HG03460 (cell line): Measurements from ENCODE around the gene NLGN1.

Source experiments
- ATAC-seq: cut with Tn5 transposase; IDR thresholded peaks from one replicate; pipeline ENCODE4 v1.9.1; 2021; ENCODE audit not compliant: unreplicated experiment

The NLGN1 gene

DNA sequence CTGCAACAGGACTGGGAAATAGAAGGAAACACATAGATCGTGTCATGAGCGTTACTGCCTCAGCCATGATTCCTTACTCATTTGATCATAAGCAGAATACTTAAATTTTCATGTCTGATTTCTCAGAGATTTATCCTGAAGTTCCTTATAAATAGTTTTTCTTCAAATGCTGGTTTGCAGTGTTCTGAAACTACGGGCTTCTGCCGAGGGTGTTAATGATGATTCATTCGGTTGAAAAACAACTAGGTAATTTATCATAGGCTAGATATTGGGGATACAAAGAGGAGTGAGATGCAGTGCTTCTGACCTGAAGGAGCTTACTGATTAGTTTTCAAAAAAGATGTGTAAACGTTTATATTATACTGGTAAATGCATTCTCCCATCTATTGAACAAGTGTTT lies 428.9 kb downstream of the NLGN1 start:
- ATAC-seq: no peak

DNA sequence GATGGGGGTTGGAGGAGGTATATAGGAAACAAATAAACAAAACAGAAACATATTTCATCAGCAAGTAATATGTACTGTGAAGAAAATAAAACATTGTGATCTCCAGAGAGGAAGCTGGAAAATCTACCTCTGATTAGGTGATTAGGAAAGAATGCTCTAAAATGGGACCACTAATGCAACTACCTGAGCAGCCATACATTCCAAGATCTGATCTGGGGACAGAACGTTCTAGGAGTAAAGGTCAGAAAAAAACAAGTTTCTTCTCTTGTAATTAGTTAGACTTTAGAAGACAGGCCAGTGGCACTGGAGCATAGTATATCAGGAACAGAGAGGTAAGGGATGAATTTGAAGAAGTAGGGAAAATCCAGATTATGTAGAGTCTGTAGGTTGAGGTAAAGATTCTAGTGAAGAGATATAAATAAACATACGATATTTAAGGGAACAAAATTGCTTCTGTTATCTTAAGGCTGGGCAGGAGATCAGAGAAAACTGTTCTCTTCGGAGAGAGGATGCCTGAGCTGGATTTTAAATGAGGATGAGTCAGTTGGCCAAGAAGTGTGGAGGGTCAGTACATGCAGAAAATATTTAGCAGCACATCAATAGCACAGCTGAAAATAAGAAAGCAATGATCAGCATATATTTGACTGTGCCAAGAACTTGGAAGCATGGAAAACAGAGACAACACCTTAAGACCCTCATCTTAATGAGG lies 429.5 kb downstream of the NLGN1 start:
- no peak for ATAC-seq

DNA sequence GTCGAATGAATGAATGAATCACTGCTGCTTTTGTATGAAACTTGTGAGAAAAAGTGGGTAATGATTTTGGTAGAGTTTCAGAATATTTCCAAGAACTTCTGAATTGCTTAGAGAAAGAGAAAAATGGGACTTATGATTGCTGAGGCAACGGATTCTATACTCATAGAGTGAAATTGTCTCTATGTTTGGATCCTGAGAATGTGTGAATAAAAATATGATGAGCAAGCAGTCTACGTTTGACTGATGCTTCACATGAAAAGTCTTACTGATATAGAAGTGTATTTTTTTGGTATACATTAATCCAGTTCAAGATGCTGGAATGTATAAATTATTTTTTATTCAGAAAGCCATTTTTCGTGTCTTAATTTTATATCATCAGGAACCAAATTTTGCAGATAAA lies 441.1 kb downstream of the NLGN1 start:
- ATAC-seq: no peak

DNA sequence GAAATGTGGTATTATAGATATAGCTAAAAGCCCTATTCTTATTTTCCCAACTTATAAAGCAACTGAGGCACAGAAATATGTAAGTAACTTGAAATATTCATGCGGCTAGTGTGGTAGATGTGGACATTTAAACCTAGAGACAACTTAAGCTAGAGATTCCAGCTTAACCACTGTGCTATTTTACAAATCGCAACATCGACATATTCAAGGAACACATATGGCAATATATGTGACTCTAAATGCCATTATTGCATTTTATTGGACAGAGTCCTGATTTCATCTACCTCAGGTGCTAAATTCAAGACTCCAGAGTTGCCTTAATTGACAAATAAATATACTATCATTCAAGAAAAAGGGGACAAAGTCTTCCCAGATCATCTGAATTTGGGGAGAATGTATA lies 442.3 kb downstream of the NLGN1 start:
- ATAC-seq: no peak

DNA sequence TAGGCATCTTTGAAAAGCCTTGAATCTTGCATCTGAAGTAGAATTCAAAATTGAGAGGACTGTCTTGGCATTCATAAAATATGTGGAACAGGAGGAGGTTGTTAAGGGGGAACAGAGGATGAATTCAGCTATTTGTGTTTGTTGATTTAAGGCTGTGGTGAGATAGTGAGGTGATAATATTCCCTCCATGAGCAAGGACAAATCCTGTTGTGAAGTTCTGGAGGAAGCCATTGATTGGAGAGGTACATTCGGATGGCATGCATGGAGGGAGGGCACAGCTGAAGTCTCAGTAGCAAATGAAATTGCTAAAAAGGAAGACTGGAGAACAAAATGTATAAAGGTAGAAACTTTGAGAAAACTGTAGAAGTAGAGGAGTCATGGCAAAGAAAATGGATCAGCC lies 443.8 kb downstream of the NLGN1 start:
- ATAC-seq: no peak

DNA sequence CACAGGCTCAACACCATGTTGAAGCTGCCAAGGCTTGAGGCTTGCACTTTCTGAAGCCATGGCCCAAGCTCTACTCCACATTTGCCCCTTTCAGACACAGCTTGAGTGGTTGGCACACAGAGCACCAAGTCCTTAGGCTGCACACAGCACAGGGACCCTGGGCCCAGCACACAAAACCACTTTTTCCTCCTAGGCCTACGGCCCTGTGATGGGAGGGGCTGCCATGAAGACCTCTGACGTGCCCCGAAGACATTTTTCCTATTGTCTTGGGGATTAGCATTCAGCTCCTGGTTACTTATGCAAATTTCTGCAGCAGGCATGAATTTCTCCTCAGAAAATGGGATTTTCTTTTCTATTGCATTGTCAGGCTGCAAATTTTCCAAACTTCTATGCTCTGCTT lies 445.5 kb downstream of the NLGN1 start:
- ATAC-seq: no peak

DNA sequence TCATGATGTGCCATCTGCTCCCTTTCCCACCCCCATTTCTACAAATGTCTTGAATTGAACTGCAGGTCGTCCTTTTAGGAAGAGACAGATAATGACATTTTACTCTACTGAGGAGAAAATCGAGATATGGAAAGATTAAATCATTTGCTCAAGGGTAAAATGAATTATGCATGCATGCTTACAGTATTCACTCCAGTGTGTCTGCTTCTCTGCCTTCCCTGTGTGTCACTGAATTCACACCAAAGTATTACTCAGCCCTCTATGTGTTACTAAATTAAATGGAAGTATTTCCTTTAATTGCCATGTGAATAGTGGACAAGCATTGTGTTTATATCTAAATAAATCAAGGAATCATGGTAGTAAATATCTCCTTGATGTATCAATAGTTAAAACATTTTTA lies 449.0 kb downstream of the NLGN1 start:
- ATAC-seq: no peak

DNA sequence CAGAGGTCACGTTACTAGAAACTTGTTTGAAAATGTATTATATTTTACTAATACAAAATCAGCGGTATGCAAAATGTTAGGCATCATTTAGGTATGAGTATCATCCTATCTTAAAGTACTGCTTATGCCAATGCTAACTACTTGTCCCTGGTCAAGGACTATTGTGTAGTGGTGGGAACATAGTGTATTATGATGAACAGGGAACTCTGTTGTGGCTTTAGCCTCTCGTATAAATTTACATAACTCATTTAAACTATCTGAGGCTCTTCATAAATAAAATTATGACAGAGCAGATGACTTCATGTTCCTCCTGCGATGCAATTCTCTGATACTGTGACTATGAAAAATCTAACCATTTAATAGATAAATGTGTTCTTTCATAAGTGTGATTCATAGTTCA lies 451.9 kb downstream of the NLGN1 start:
- ATAC-seq: no peak

DNA sequence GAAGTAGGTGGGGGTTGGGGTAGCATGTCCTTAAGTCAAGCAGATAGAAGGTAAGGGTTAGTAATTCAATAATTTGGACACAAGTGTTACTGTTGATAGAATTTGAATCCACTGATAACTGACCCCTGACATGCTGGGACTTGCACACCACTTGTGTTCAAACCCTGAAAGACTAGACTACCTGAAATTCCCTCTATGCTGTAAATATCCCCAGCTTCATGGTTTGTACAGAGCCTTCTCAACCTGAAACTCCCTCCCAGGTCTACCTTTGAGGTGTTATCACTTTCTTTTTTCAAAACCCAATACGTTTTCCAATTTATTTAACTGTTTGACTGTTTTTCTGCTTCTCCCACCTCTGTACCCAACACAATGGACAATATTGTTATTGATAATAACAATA lies 459.6 kb downstream of the NLGN1 start:
- ATAC-seq: no peak

DNA sequence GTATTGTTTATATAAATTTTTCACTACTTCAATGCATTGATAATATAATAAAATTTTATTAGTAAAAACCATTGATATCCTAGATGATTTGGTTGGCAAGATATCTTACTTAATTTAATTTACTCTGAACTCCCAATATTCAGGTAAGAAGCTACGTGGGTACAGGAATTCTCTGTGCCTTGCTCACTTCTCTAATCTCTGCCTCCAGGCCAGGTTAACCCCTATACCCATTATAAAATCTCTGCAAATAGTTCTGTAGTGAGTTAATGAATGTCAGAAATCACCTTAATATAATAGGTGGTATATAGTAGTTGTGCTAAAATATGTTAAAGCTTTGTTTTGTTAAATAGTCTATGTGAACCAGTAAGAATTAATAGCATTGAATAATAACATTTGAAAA lies 465.2 kb downstream of the NLGN1 start:
- ATAC-seq: no peak

DNA sequence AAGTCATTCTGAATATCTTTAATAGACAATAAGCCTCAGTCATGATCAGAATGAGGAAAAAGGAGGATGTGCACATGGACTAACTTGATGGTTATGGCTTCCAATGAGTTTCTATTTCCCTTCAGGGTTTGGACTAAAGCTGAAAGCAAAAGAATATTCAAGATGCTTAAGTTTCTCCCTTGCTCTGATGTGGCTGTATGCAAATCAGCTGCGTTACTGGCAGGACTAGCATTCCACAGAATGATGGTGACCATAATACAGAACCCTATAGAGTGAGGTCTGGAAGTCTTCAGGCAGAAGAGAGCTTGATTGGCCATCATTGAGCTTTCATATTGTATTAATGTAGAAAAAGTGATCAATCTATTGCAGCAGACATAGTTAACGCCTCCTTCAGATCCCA lies 466.0 kb downstream of the NLGN1 start:
- ATAC-seq: no peak

DNA sequence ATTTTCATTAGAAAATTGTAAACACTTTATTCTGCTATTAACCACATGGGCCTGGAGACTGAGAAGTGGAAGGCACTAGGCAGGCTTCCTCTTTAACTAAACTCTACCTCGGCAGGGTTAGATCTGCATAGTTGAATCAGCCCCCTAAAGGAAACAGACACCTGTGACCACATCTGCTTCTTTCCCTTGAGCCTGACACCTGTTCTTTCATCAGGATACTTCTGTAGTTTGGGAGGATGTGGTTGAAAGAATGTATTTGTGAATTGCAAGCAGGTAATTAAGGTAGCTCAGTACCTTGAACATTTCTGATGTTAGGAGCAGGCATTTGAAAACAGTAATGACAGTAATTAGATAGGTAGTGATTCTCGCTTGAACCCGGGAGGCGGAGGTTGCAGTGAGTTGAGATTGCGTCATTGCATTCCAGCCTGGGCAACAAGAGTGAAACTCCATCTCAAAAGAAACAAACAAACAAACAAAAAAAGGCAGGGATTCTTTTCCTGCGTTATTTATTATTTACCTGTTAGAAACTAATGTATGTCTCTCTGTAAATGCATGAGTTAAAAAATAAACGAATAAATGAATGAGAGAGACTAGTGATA lies 468.5 kb downstream of the NLGN1 start:
- ATAC-seq: no peak

DNA sequence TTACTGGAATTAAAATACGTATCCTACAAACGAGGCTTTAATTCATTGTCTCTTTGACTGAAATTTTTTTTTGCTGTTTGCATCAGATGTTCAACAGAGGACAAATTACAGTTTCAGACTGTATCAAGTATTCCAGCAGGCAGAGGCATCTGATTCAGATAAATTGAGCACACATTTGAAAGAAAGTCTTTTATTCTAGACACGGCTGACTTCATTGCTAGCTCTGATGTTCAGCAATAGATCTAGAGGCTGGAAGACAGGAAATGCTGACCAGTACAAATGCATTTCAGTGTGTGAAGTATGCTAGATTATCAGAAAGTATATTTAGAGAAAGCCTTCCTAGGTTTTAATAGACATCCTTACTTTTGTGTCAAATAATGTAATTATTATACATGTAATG lies 472.2 kb downstream of the NLGN1 start:
- no peak for ATAC-seq

DNA sequence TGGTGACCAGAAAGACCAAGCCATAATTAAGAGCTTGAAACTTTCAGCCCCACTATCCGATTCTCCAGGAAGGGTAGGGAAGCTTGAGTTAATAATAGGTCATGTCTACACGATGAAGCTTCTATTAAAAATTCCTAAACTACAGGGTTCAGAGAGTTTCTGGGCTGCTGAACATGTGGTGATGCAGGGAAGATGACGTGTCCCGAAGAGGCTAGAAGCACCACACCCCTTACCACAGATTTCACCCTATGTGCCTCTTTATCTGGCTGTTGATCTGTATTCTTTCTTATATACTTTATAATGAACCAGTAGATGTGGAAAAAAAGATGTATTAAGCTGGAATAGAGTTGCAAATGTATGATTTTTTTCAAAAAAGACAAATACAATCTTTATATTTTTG lies 473.4 kb downstream of the NLGN1 start:
- no peak for ATAC-seq

DNA sequence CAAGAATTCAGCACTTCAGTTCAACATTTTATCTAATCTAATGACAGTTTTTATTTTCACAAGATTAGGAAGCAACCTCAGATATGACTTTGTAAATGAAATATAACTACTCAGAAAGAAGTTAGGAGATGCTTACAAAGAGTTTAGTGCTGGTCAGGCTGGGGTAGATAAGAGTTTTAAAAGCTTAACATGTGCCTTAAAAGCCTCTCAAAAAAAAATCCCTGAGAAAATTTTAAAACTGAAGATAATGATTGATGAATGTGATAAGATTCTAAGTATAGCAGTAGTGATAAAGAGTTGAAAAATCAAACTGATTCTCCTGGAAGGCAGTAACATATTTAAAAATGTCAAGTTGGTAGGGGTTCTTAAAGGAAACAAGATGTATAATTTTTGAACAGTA lies 478.2 kb downstream of the NLGN1 start:
- ATAC-seq: no peak

DNA sequence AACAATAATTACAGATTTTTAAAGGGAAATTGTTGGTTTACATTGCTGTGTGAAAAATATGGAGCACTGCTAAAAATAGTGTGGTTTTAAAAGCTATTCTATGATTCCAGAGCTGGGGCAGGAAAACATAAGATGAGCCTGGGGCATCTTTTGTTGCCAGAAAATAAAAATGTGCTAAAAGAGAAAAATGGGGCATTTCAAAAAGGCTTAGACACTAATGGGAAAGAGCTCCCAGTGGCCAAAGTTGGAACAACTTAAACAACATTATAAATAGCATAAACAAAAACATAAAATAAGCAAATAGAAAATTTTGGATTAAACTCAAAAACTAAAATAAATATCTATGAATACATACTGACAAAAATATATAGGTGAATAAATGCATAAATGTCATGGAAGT lies 478.9 kb downstream of the NLGN1 start:
- ATAC-seq: no peak

DNA sequence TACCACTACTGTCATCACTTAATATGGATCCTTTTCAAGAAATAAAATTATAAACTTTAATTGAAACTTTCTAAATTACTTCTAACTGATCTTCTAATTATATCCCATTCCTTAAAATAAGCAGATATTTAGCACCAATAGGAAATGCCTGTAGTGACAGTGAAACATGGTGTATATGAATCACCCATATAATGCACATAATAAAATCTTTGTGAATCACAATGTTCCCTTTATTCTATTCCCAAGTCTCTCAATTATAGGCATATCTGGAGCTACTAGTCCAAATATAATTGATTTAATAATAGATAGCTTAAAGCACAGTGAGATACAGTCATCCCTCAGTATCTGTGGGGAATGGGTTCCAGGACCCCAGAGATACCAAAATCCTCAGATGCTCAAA lies 490.3 kb downstream of the NLGN1 start:
- ATAC-seq: no peak

DNA sequence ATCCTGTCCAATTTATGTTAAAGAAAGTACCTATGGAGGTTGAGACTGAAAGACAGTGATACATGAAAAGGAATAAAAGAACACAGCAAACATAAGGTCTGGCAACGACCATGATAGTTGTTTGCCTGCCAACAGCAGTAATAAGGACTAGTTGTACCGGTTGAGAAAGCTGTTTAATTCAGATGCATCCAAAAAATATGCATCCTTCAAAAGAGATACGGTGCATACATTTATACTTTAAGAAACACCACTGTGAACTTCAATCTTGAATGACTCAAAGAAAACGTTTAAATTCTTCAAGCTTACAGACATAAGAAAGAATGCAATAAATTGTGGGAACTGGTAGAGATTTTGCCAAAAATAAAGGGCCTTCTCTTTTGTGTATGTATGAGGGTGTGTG lies 492.1 kb downstream of the NLGN1 start:
- no peak for ATAC-seq

DNA sequence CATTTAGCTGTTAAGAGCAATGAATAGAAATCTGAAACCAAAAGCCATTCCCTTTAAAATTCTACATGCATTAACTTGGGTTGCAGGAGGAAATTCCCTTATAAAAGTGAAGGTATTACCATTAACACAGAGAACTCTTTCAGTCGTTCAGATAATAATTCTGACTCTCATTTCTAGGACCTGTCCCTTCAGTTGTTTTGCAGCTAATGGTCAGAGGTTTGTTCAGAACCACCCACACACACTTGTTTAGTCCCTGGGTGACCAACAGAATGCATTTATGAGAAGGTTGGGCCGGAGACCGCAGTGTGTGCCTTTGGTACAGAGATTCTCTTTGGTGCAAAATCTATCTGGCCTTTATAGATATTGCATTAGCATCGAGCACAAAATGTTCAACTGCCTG lies 492.5 kb downstream of the NLGN1 start:
- ATAC-seq: no peak

DNA sequence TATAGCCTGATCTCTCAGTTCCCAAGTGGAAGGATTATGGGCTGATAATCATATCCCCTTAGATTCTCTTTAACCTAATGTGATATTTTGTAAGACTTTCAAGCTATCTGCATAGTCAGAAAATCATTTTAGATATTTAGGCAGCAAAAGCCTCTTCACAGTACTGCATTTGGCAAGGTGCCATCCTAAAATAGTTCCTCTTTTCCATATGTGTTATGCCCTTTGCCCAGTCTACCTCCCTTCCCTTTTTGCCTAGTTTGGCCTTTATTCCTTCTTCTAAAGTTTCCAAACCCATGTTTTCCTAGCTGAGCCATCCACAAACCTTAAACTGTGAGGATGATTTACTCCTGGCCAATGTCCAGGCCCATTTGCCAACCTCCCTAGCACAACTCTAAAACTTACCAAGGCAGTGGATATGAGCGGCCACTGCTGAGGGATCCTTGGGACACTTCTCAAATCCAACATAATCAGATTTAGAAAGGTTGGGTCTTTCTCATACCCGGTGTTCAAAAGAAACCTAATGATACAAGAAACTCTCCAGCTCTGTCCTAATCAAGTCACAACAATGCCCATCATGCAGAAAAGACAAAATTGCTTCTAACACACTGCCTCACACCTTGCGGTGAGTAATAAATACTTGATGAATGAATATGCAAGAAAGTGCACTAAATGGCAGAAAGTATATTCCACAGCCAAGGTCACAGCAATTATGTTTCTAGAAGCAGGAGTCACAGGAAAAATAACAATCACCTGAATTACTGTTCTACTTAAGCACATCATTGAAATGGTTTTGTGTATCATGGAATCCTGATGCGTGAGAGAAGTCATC lies 493.9 kb downstream of the NLGN1 start:
- no peak for ATAC-seq

DNA sequence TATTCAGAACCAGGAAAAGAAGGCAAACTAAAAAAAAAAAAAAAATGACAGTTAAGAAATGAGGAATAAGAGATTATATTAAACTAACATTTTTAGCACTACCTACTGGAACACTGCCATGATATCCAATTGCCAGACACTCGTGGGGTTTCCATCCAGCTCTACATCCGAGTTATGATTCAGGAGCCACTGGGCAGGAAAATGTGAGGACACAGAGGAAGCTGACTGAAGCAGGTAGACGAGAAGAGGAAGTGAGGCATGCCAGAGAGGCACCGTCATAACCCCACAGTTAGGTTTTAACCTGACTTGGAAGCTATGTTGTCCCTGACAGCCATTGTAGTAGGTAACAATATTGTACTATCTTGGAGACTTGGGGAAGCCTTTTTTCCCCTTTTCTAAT lies 495.0 kb downstream of the NLGN1 start:
- no peak for ATAC-seq

DNA sequence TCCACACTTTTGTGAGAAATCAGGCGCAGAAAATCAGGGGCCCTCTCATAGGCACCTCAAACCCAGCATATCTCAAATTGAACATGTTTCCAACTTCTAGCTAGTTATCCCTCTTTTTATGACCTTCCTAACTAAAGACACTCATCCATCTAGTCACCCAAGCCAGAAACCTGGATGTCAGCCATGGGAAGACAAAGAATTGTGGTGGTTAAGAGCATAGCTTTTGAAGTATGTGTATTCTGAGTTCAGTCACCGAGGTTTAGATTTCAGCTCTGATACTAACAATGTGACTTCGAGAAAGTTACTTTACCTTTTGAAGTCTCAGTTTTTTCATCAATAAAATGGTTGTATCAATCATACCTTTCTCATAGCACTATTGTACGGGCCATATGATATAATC lies 495.5 kb downstream of the NLGN1 start:
- no peak for ATAC-seq
